AG04450 (cell line): ENCODE data around the gene ABCA10. TPM values are rescaled to one million over a fixed set of nuclear protein-coding genes. Genes with fewer than 3 reads are reported as not detected.

Experiments used
- CTCF ChIA-PET: fragments of 300-600, 350-600 bp; formaldehyde crosslinking; extraction: SDS; loops from one replicate; lab custom pipeline; 2022; ENCODE audit warnings: antibody characterized with exemption, inconsistent platforms; lab: Charles Lee
- POLR2A ChIA-PET: fragments of 350-600 bp; formaldehyde crosslinking; extraction: SDS; loops from one replicate; lab custom pipeline; 2021; ENCODE audit warnings: antibody characterized with exemption, inconsistent platforms; lab: Yijun Ruan, JAX
- DNase-seq: peaks from one replicate; pipeline ENCODE4 v3.0.0-alpha.2; 2011; ENCODE audit warnings: low read depth, low spot score
- H3K27ac ChIP-seq: one replicate; pipeline ENCODE4 v1.5.1; 2012; ENCODE audit warnings: low read depth, low read length, control low read depth
- H3K27me3 ChIP-seq: one replicate; pipeline ENCODE4 v1.6.0; 2012; ENCODE audit warnings: low read length; ENCODE audit not compliant: control insufficient read depth, insufficient read depth
- H3K4me3 ChIP-seq: 2 replicates; pipeline ENCODE4 v1.5.1; 2011; ENCODE audit warnings: mild to moderate bottlenecking, low read depth, low read length, control low read depth
- H3K9me3 ChIP-seq: 2 replicates; pipeline ENCODE4 v1.5.1; 2012; ENCODE audit warnings: low read length; ENCODE audit not compliant: control insufficient read depth, insufficient read depth
- polyA plus RNA-seq: library from polyadenylated mRNA; depleted of rRNA; stranded (reverse); fragments of >200 nt; gene quantifications from 2 replicates; pipeline ENCODE4 v1.2.3, GENCODE V29; 2011
- TF ChIP-seq, protein P1 (sequence below): IDR thresholded peaks from 2 replicates; pipeline ENCODE4 v1.5.1; 2011; ENCODE audit warnings: low read depth, low read length, control low read depth, inconsistent platforms

The ABCA10 gene
- polyA plus RNA-seq, 1 experiment = 0.58 TPM

DNA sequence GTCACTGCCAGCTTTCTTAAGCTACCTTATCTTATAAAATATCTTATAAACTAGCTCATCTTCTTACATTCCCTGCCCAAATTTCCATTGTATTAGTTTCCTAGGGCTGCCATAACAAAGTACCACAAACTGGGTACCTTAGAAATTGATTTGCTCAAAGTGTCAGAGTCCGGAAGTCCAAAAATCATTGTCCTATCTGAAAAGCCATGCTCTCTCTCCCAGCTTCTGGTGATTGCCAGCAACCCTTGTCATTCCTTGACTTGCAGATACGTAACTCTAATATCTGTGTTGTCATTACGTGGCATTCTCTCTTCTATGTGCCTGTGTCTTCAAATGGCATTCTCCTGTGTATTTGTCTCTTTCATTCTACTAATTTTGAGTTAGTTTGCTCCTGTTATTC, 2.3 kb upstream of the ABCA10 start:
- CTCF ChIA-PET = interaction anchor here (1.1 kb wide), 1 partner anchor 459 kb away, joined by 6 read pairs; no protein-coding TSS in a partner anchor
- Histone ChIP-seq H3K9me3 (no peaks in the 10 kb centered on the region), H3K27ac (no peak overlapping the region), H3K27me3 (no peaks in the 10 kb centered on the region), H3K4me3 (no peak overlapping the region)
- DNase-seq = no peak
- POLR2A ChIA-PET = no interaction called here
- TF ChIP-seq, protein P1, sequence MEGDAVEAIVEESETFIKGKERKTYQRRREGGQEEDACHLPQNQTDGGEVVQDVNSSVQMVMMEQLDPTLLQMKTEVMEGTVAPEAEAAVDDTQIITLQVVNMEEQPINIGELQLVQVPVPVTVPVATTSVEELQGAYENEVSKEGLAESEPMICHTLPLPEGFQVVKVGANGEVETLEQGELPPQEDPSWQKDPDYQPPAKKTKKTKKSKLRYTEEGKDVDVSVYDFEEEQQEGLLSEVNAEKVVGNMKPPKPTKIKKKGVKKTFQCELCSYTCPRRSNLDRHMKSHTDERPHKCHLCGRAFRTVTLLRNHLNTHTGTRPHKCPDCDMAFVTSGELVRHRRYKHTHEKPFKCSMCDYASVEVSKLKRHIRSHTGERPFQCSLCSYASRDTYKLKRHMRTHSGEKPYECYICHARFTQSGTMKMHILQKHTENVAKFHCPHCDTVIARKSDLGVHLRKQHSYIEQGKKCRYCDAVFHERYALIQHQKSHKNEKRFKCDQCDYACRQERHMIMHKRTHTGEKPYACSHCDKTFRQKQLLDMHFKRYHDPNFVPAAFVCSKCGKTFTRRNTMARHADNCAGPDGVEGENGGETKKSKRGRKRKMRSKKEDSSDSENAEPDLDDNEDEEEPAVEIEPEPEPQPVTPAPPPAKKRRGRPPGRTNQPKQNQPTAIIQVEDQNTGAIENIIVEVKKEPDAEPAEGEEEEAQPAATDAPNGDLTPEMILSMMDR = no peak

DNA sequence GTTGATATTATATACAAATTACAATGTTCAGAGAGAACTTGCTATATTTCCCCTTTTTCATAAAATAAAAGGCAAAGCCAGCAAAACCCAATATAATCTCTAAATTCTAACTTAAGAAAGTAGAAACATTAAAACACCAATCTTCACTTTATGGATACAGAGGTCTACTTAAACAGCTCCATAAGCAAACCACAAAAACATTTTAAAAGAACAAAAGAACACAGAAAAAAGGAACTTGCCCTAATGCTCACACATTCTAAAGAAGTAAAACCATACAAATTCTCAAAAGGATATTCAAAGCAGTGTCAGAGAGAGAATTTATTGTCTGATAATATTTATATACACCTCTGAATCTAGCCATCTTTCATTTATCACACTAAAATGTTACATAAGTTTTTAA, 606 bp downstream of the ABCA10 start:
- no peak overlapping the region for H3K27ac ChIP-seq
- CTCF ChIA-PET = interaction anchor here (1.3 to 1.5 kb wide), 2 partner anchors 8 to 9 kb away, joined by 3 to 5 read pairs; no protein-coding TSS in a partner anchor
- DNase-seq = no peak
- POLR2A ChIA-PET = no interaction called here
- H3K4me3 ChIP-seq = no peak overlapping the region
- no peaks in the 10 kb centered on the region for H3K9me3 ChIP-seq
- no peaks in the 10 kb centered on the region for H3K27me3 ChIP-seq
- TF ChIP-seq, protein P1 = no peak

DNA sequence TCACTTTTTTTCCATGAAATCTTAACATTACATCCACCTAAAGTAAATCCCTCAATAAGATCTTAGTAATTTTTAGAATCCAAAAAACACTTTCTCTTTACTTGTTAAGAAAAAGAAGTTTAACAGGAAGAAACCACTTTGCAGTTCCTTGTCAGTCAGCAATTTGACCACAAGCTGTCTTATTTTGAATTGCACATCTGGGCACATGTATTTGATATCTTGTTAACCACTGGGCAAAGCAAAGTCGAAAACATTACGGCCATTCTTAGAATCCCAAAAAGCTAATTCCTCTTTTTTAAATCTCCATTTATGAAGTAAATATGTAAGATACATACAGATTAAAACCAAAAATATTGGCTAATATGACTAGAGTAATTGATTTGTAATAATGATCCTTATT, 1.1 kb downstream of the ABCA10 start:
- no peak overlapping the region for H3K27ac ChIP-seq
- TF ChIP-seq, protein P1 = no peak
- no peak for DNase-seq
- no peaks in the 10 kb centered on the region for H3K27me3 ChIP-seq
- ChIA-PET CTCF (interaction anchor here (1.3 to 1.5 kb wide), 2 partner anchors 8 to 10 kb away, joined by 3 to 5 read pairs; no protein-coding TSS in a partner anchor), POLR2A (no interaction called here)
- no peak overlapping the region for H3K4me3 ChIP-seq
- no peaks in the 10 kb centered on the region for H3K9me3 ChIP-seq

DNA sequence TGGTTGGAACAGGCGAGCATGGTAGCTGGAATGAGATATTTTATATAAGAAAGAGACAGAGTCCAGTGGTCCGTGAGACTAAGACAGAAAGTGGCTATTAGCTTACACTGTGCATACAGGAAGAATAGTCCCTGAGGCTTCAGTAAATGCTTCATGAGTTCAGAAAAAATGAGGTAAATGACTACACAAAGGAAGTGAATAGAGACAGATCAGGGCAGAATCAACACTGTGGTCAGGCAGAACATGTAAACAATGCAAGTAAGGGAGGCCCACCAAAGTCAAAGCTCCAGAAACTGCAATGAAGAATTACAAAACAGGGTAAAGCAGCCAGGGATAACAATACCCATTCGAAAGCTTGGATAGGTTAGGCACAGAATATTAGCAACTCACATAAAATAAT, 4.8 kb downstream of the ABCA10 start:
- Histone ChIP-seq H3K27ac (no peak overlapping the region), H3K27me3 (no peaks in the 10 kb centered on the region), H3K9me3 (no peaks in the 10 kb centered on the region), H3K4me3 (no peak overlapping the region)
- ChIA-PET POLR2A (no interaction called here), CTCF (interaction anchor here (0.6 to 1.9 kb wide), 8 partner anchors 11 to 754 kb away, joined by 3 to 8 read pairs (median 4); no protein-coding TSS in a partner anchor)
- DNase-seq = peak; percentile 15
- TF ChIP-seq, protein P1 = no peak

DNA sequence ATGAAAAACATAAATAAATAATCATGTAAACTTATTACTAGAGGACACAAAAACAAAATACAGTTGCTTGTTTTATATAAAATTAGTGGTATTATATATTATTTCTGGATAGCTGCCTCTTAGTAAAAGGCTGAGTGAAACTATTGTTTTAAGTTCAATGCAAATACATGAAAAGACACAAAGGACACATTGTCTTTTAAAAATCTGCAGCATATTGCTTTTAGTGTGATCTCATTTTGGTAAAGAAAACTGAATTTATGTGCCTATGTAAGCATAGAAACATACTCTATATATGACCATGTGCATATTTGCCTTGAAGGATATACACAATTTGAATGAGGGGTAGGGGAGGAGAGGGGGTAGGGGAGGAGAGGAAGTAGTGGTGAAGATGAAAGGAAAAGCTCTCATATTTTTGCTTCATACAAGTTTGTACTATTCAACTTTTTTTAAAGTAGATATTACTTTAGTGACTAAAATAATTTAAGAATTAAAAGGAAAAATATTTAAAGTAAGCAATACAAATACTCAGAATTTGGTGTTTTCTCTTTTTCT, 5.8 kb downstream of the ABCA10 start:
- H3K27ac ChIP-seq = no peak overlapping the region
- H3K9me3 ChIP-seq = no peaks in the 10 kb centered on the region
- no peak for DNase-seq
- H3K27me3 ChIP-seq = no peaks in the 10 kb centered on the region
- ChIA-PET POLR2A (no interaction called here), CTCF (interaction anchor here (1.0 to 1.9 kb wide), 2 partner anchors 13 to 24 kb away, joined by 3 to 8 read pairs; no protein-coding TSS in a partner anchor)
- H3K4me3 ChIP-seq = no peak overlapping the region
- TF ChIP-seq, protein P1 = no peak
